HG03469 (cell line): ENCODE measurements around the gene COTL1.
"Not testable (repeated sequence)": the region's sequence is repeated elsewhere in the genome, so short reads cannot be mapped to it uniquely, and the experiment has no call there.

Source experiments
- ATAC-seq: cut with Tn5 transposase; IDR thresholded peaks from one replicate; pipeline ENCODE4 v1.9.1; 2021; ENCODE audit warnings: mild to moderate bottlenecking, moderate library complexity, moderate number of reproducible peaks; ENCODE audit not compliant: unreplicated experiment

Gene COTL1

GRCh38 chr16:84574191-84574590 is 43.7 kb downstream of the COTL1 start:
- no peak for ATAC-seq

GRCh38 chr16:84572096-84572495 is 45.8 kb downstream of the COTL1 start:
- no peak for ATAC-seq

GRCh38 chr16:84571506-84571905 is 46.4 kb downstream of the COTL1 start:
- no peak for ATAC-seq

GRCh38 chr16:84570739-84571403 is 47.0 kb downstream of the COTL1 start:
- ATAC-seq, result no peak

- ATAC-seq, result no peak
Measured at GRCh38 chr16:84569382-84569987, 48.4 kb downstream of the COTL1 start.

- no peak for ATAC-seq
Measured at GRCh38 chr16:84568066-84568465, 49.8 kb downstream of the COTL1 start.

- ATAC-seq, result no peak
Measured at GRCh38 chr16:84567286-84567962, 50.5 kb downstream of the COTL1 start.

GRCh38 chr16:84566545-84567257 is 51.2 kb downstream of the COTL1 start:
- no peak for ATAC-seq

GRCh38 chr16:84565669-84566495 is 52.0 kb downstream of the COTL1 start:
- no peak for ATAC-seq

GRCh38 chr16:84563786-84564420 is 54.0 kb downstream of the COTL1 start:
- no peak for ATAC-seq

- no peak for ATAC-seq
Measured at GRCh38 chr16:84563064-84563715, 54.7 kb downstream of the COTL1 start.

GRCh38 chr16:84562174-84562815 is 55.6 kb downstream of the COTL1 start:
- no peak for ATAC-seq

GRCh38 chr16:84561291-84561690 is 56.6 kb downstream of the COTL1 start:
- no peak for ATAC-seq

- ATAC-seq, result no peak
Measured at GRCh38 chr16:84560269-84560668, 57.6 kb downstream of the COTL1 start.

GRCh38 chr16:84559311-84559932 is 58.5 kb downstream of the COTL1 start:
- ATAC-seq, result no peak

GRCh38 chr16:84558850-84559249 is 59.0 kb downstream of the COTL1 start:
- ATAC-seq, result not testable (repeated sequence)

GRCh38 chr16:84557504-84557903 is 60.4 kb downstream of the COTL1 start:
- no peak for ATAC-seq

- ATAC-seq, result no peak
Measured at GRCh38 chr16:84557059-84557458, 60.8 kb downstream of the COTL1 start.
